Measurements from ENCODE around the gene BLZF1. TPM values are rescaled to one million over a fixed set of nuclear protein-coding genes. Genes with fewer than 3 reads are reported as not detected.

The BLZF1 gene
- total RNA-seq, 6 donors from 2014 or later = 11.4 to 33.5 (median 23.1) TPM

- 0 to 1% methylated on average over 16 of the region's 16 CpGs for WGBS, 2 donors
- H3K4me3 ChIP-seq = peak overlapping the region; percentile 57 to 80 (median 66)
- peak in 1 of 2 donors; percentile 23 for DNase-seq
- peaks cover 6 to 31% (median 23%) of the 10 kb centered on the region in 4 donors for H3K4me1 ChIP-seq
- no peaks in the 10 kb centered on the region for H3K27me3 ChIP-seq
- peak in 1 of 2 donors; percentile 12 for ATAC-seq (ENCODE audit: low FRiP score in 2 of 2)
- TF ChIP-seq EP300 (IDR thresholded peaks at IDR 0.05) (no peak), CTCF (IDR thresholded peaks at IDR 0.05) (no peak), POLR2A (IDR thresholded peaks at IDR 0.05) (no peak), POLR2AphosphoS5 (IDR thresholded peaks at IDR 0.05) (no peak)
- H3K9me3 ChIP-seq = no peaks in the 10 kb centered on the region
- H3K36me3 ChIP-seq = peaks cover 4 to 30% (median 11%) of the 10 kb centered on the region in 4 donors
- peak overlapping the region; percentile 78 to 89 (median 84) for H3K27ac ChIP-seq
These were observed 393 bp downstream of the BLZF1 start for GRCh38 chr1:169368406-169368769.

GRCh38 chr1:169371404-169371803, 3.4 kb downstream of the BLZF1 start:
- no peak overlapping the region for H3K27ac ChIP-seq
- no peaks in the 10 kb centered on the region for H3K27me3 ChIP-seq
- no peak overlapping the region for H3K4me3 ChIP-seq
- peaks cover 6 to 30% (median 22%) of the 10 kb centered on the region in 4 donors for H3K4me1 ChIP-seq
- no peaks in the 10 kb centered on the region for H3K9me3 ChIP-seq
- H3K36me3 ChIP-seq = peaks cover 4 to 38% (median 12%) of the 10 kb centered on the region in 4 donors
- no peak for TF ChIP-seq POLR2A (IDR thresholded peaks at IDR 0.05)
- TF ChIP-seq POLR2AphosphoS5 (IDR thresholded peaks at IDR 0.05) = no peak
- no peak for TF ChIP-seq EP300 (IDR thresholded peaks at IDR 0.05)
- TF ChIP-seq CTCF (IDR thresholded peaks at IDR 0.05) = no peak
- DNase-seq (no peak), ATAC-seq (ENCODE audit: low FRiP score in 2 of 2) (no peak)
- WGBS, 2 donors = 39 to 52% methylated on average over 1 of the region's 1 CpG

- peaks cover 20 to 90% (median 47%) of the 10 kb centered on the region in 4 donors for H3K36me3 ChIP-seq
- DNase-seq (no peak), ATAC-seq (ENCODE audit: low FRiP score in 2 of 2) (no peak)
- no peak for TF ChIP-seq POLR2A (IDR thresholded peaks at IDR 0.05)
- no peak for TF ChIP-seq CTCF (IDR thresholded peaks at IDR 0.05)
- no peak for TF ChIP-seq POLR2AphosphoS5 (IDR thresholded peaks at IDR 0.05)
- no peak for TF ChIP-seq EP300 (IDR thresholded peaks at IDR 0.05)
- H3K9me3 ChIP-seq = no peaks in the 10 kb centered on the region
- H3K27me3 ChIP-seq = no peaks in the 10 kb centered on the region
- no peak overlapping the region for H3K4me3 ChIP-seq
- no peaks in the 10 kb centered on the region for H3K4me1 ChIP-seq
- no peak overlapping the region for H3K27ac ChIP-seq
These were observed 13.2 kb downstream of the BLZF1 start for GRCh38 chr1:169381162-169381561.

- H3K4me1 ChIP-seq = no peaks in the 10 kb centered on the region
- no peak overlapping the region for H3K27ac ChIP-seq
- no peaks in the 10 kb centered on the region for H3K9me3 ChIP-seq
- 76 to 79% methylated on average over 4 of the region's 4 CpGs for WGBS, 2 donors
- ATAC-seq (ENCODE audit: low FRiP score in 2 of 2) (no peak), DNase-seq (no peak)
- H3K36me3 ChIP-seq = peaks cover 29 to 93% (median 42%) of the 10 kb centered on the region in 4 donors
- H3K4me3 ChIP-seq = no peak overlapping the region
- TF ChIP-seq POLR2A (IDR thresholded peaks at IDR 0.05) (no peak), POLR2AphosphoS5 (IDR thresholded peaks at IDR 0.05) (no peak), EP300 (IDR thresholded peaks at IDR 0.05) (no peak), CTCF (IDR thresholded peaks at IDR 0.05) (no peak)
- H3K27me3 ChIP-seq = no peaks in the 10 kb centered on the region
These were observed 15.5 kb downstream of the BLZF1 start for GRCh38 chr1:169383449-169383848.

- DNase-seq = no peak
- no peaks in the 10 kb centered on the region for H3K9me3 ChIP-seq
- H3K27ac ChIP-seq = no peak overlapping the region
- no peak for ATAC-seq (ENCODE audit: low FRiP score in 2 of 2)
- H3K27me3 ChIP-seq = no peaks in the 10 kb centered on the region
- H3K4me3 ChIP-seq = no peak overlapping the region
- TF ChIP-seq POLR2A (IDR thresholded peaks at IDR 0.05) (no peak), POLR2AphosphoS5 (IDR thresholded peaks at IDR 0.05) (no peak), CTCF (IDR thresholded peaks at IDR 0.05) (no peak), EP300 (IDR thresholded peaks at IDR 0.05) (no peak)
- no peaks in the 10 kb centered on the region for H3K4me1 ChIP-seq
- H3K36me3 ChIP-seq = peaks cover 20 to 89% (median 48%) of the 10 kb centered on the region in 4 donors
These were observed 19.4 kb downstream of the BLZF1 start for GRCh38 chr1:169387399-169387798.

All from upper lobe of left lung (tissue), 6 donors.